A673 (cell line): ENCODE data around the gene CCNYL1.
"Not testable (repeated sequence)": the region's sequence is repeated elsewhere in the genome, so short reads cannot be mapped to it uniquely, and the experiment has no call there.

Source experiments
- EZH2 ChIP-seq: fragments of 200-600 bp; sonication (generic); IDR thresholded peaks from 2 replicates; pipeline ENCODE4 v1.6.1; 2017; ENCODE audit warnings: borderline replicate concordance, low read depth, mild to moderate bottlenecking, mixed read lengths, antibody characterized with exemption, low read length; ENCODE audit not compliant: poor library complexity, severe bottlenecking
- TF ChIP-seq, protein P1 (sequence below): fragments of 300-800, 200-600 bp; sonication (generic); conservative IDR thresholded peaks from 2 replicates; pipeline ENCODE4 v1.5.1; 2017; ENCODE audit warnings: low read depth, mild to moderate bottlenecking, antibody characterized with exemption, low read length, moderate library complexity, mixed read lengths

DNA sequence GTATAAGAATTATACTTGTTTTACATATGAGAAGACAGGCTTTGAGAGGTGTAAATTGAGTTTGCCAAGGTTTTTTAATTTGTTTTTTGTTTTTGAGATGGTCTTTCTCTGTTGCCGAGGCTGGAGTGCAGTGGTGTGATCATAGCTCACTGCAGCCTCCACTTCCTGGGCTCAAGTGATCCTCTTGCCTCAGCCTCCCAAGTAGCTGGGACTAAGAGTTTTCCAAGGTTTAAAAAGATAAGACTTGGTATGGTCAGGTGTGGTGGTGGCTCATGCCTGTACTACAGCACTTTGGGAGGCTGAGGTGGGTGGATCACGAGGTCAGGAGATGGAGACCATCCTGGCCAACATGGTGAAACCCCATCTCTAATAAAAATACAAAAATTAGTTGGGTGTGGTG lies 8.2 kb downstream of the CCNYL1 start:
- TF ChIP-seq, protein P1, sequence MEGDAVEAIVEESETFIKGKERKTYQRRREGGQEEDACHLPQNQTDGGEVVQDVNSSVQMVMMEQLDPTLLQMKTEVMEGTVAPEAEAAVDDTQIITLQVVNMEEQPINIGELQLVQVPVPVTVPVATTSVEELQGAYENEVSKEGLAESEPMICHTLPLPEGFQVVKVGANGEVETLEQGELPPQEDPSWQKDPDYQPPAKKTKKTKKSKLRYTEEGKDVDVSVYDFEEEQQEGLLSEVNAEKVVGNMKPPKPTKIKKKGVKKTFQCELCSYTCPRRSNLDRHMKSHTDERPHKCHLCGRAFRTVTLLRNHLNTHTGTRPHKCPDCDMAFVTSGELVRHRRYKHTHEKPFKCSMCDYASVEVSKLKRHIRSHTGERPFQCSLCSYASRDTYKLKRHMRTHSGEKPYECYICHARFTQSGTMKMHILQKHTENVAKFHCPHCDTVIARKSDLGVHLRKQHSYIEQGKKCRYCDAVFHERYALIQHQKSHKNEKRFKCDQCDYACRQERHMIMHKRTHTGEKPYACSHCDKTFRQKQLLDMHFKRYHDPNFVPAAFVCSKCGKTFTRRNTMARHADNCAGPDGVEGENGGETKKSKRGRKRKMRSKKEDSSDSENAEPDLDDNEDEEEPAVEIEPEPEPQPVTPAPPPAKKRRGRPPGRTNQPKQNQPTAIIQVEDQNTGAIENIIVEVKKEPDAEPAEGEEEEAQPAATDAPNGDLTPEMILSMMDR: not testable (repeated sequence)
- not testable (repeated sequence) for TF ChIP-seq EZH2
